ENCODE results near the gene CCDC186. TPM values are rescaled to one million over a fixed set of nuclear protein-coding genes. Genes with fewer than 3 reads are reported as not detected.
A peak's percentile ranks its signal among the peaks of the same experiment; 100 is the strongest.

CCDC186 gene
- total RNA-seq = 15.1 and 22.0 TPM in 2 replicates

DNA sequence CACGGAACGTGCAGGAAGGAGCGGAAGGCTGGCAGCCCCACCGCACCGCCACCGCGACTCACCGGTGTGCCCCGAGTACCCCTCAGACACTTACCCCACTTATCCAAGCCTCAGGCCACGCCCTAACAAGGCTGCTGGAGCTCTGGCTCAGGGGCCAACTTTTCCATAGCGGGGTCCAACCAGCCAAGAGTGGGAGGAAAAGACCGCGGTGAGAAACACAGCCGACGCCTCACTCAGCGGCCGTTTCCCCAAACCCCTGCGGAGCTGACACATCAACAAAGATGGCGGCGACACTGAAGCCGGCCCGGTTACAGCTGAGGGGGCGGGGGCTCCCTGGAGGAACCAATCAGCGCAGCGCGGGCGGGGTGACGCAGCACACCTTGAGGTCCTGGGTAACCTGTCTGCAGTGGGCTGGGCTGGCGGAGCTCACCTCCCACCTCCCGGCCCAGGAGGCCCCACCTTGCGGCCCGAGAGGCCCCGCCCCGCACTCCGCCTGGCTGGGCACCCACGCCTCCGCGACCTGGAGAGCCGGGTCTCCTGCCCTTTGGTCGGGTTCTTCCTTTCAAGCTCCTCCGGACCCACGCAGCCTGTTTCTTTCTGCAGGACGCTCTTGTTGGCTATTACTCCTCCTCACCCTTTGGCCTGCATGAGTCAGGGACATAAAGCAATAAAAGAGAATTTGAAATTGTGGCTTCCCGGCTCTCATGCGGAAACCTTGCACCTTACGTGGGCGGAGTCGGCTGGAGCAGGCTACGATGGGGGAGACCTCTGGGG is at the start of gene CCDC186:
Gene CCDC186, minus strand, starts transcription at position 283 of the 774 bp plus-strand sequence. CDS start 10,935 bp downstream, outside the sequence.
- H3K4me3 ChIP-seq (ENCODE audit: low read depth, low read length) = peak within 1 kb of the TSS; percentile 99
- TF ChIP-seq, protein P1, sequence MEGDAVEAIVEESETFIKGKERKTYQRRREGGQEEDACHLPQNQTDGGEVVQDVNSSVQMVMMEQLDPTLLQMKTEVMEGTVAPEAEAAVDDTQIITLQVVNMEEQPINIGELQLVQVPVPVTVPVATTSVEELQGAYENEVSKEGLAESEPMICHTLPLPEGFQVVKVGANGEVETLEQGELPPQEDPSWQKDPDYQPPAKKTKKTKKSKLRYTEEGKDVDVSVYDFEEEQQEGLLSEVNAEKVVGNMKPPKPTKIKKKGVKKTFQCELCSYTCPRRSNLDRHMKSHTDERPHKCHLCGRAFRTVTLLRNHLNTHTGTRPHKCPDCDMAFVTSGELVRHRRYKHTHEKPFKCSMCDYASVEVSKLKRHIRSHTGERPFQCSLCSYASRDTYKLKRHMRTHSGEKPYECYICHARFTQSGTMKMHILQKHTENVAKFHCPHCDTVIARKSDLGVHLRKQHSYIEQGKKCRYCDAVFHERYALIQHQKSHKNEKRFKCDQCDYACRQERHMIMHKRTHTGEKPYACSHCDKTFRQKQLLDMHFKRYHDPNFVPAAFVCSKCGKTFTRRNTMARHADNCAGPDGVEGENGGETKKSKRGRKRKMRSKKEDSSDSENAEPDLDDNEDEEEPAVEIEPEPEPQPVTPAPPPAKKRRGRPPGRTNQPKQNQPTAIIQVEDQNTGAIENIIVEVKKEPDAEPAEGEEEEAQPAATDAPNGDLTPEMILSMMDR (IDR thresholded peaks at IDR 0.05; ENCODE audit: insufficient read depth, low read depth, low read length) = no peak
- DNase-seq (ENCODE audit: low read depth) = peak; percentile 89

GRCh38 chr10:114223066-114223465 is 49.1 kb upstream of the CCDC186 start:
- DNase-seq (ENCODE audit: low read depth) = no peak
- TF ChIP-seq, protein P1 (IDR thresholded peaks at IDR 0.05; ENCODE audit: insufficient read depth, low read depth, low read length) = no peak
- no peak overlapping the region for H3K4me3 ChIP-seq (ENCODE audit: low read depth, low read length)

DNA sequence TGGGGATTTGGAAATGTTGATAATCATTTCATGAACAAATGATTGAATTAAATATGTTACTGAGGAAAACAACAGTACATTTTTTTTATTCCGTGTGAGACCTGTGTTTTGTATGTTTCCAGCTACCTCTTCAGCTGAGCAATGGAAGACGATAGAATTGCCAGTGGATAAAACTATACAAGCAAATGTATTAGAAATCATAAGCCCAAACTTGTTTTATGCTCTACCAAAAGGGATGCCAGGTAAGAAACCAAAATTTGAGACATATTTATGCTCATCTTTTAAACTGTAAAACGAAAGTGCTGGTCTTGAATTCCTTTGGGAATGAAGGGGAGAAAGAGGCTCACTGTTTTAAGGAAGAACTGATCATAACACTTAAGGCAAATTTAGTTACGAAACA is 47.2 kb upstream of the CCDC186 start:
- no peak for DNase-seq (ENCODE audit: low read depth)
- no peak overlapping the region for H3K4me3 ChIP-seq (ENCODE audit: low read depth, low read length)
- TF ChIP-seq, protein P1 (IDR thresholded peaks at IDR 0.05; ENCODE audit: insufficient read depth, low read depth, low read length) = no peak

DNA sequence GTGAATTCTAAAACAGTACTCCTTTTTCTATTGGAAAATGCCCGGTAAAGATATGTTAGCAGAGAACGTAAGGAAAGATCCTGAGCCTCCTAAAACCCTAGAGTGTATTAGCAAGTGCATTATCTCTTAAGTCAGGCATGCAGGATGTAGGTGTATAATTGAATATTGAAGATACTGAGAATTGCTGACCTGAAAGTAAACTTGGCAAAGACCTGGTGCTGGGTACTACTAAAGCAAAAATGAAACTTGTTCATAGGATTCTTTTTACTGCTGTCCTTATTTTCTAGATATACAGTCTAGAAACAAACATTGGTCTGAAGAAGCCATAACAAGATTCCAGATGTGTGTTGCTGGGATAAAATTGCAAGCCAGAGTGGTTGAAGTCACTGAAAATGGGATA is 46.3 kb upstream of the CCDC186 start:
- TF ChIP-seq, protein P1 (IDR thresholded peaks at IDR 0.05; ENCODE audit: insufficient read depth, low read depth, low read length) = no peak
- no peak for DNase-seq (ENCODE audit: low read depth)
- no peak overlapping the region for H3K4me3 ChIP-seq (ENCODE audit: low read depth, low read length)

- no peak overlapping the region for H3K4me3 ChIP-seq (ENCODE audit: low read depth, low read length)
- no peak for DNase-seq (ENCODE audit: low read depth)
- TF ChIP-seq, protein P1 (IDR thresholded peaks at IDR 0.05; ENCODE audit: insufficient read depth, low read depth, low read length) = no peak
Measured at GRCh38 chr10:114215033-114215432, 41.0 kb upstream of the CCDC186 start.

DNA sequence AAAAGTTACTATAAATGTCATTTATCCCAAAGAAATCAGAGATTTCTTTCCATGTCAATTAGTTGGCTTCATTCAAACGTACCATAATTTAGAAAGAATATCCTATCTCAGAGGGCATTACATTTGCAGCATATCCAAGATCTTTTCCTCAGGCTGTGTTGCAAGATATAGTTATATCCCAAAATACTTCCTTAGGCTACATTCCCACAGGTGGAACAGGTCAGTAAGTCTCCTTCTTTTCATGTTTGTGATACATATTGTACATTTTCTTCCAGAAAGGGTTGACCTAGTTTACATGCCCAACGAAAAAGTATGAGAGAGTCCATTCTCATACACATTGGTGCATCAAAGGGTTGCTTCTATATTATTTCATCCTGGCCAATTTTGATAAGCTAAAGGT is 38.1 kb upstream of the CCDC186 start:
- DNase-seq (ENCODE audit: low read depth) = no peak
- TF ChIP-seq, protein P1 (IDR thresholded peaks at IDR 0.05; ENCODE audit: insufficient read depth, low read depth, low read length) = no peak
- H3K4me3 ChIP-seq (ENCODE audit: low read depth, low read length) = no peak overlapping the region
